H1 (cell line): Measurements from ENCODE around the gene SLC1A5. TPM values are rescaled to one million over a fixed set of nuclear protein-coding genes. Genes with fewer than 3 reads are reported as not detected.
A peak's percentile ranks its signal among the peaks of the same experiment; 100 is the strongest.

Source experiments
- BCL11A ChIP-seq, 2 experiments: IDR thresholded peaks; one replicate each; pipeline ENCODE4 v1.6.1; 2011; ENCODE audit warnings: low read depth in 2 of 2, low read length in 2 of 2, mild to moderate bottlenecking in 2 of 2
- MAFK ChIP-seq: IDR thresholded peaks from 2 replicates; pipeline ENCODE4 v1.6.1; 2012; ENCODE audit warnings: low read depth, mild to moderate bottlenecking, improper control_type of control experiment, low read length
- NRF1 ChIP-seq: IDR thresholded peaks from 2 replicates; pipeline ENCODE4 v1.6.1; 2011; ENCODE audit warnings: mild to moderate bottlenecking, low read depth, low read length, improper control_type of control experiment
- RBBP5 ChIP-seq: IDR thresholded peaks from 2 replicates; pipeline ENCODE4 v1.7.1; 2012; ENCODE audit warnings: low read depth, mild to moderate bottlenecking, inconsistent platforms, low read length, moderate library complexity, borderline replicate concordance
- RXRA ChIP-seq: IDR thresholded peaks from 2 replicates; pipeline ENCODE4 v1.6.1; 2011; ENCODE audit warnings: low read depth, mild to moderate bottlenecking, low read length, moderate library complexity; ENCODE audit not compliant: insufficient read depth
- SAP30 ChIP-seq: fragments of 300-600 bp; sonication (generic); IDR thresholded peaks from 2 replicates; pipeline ENCODE4 v1.7.1; 2012; ENCODE audit warnings: low read length, moderate library complexity, mild to moderate bottlenecking, inconsistent platforms; ENCODE audit not compliant: insufficient read depth, insufficient replicate concordance
- TAF1 ChIP-seq: IDR thresholded peaks from 2 replicates; pipeline ENCODE4 v1.6.1; 2011; ENCODE audit warnings: mild to moderate bottlenecking, low read depth, low read length
- YY1 ChIP-seq: IDR thresholded peaks from 2 replicates; pipeline ENCODE4 v1.6.1; 2011; ENCODE audit warnings: low read depth, mild to moderate bottlenecking, low read length
- polyA plus RNA-seq, 7 experiments: library from polyadenylated mRNA; depleted of rRNA in 3 of 7; stranded (reverse) in 5 of 7; unstranded in 2 of 7; fragments of >200 nt in 5 of 7; fragments of 200-250 nt in 2 of 7; gene quantifications; 1 replicate in 5 of 7; 2 replicates in 1 of 7; 4 replicates in 1 of 7; pipeline versions ENCODE4 v1.2.1 to v1.2.3, GENCODE V29; 2011 to 2013; ENCODE audit warnings: missing spikeins in 2 of 7, mixed read lengths in 2 of 7
- total RNA-seq: library from RNA; stranded (reverse); fragmentation: NEBNext Ultra II Directional; extraction: Animal tissue kit (Norgen Biotek cat#: 25700); gene quantifications from 2 replicates; pipeline ENCODE4 v1.2.1, GENCODE V29; 2021
- TF ChIP-seq, protein P1 (sequence below): fragments of 300-600 bp; sonication (generic); IDR thresholded peaks from 2 replicates; pipeline ENCODE4 v1.7.1; 2012; ENCODE audit warnings: low read length, moderate library complexity, mild to moderate bottlenecking, inconsistent platforms; ENCODE audit not compliant: insufficient replicate concordance

Gene SLC1A5
- total and polyA plus RNA-seq, 2 of the 8 experiments (the other 6 are each of a cell fraction or from before 2014, with no cell fraction given): 291 to 351 TPM

DNA sequence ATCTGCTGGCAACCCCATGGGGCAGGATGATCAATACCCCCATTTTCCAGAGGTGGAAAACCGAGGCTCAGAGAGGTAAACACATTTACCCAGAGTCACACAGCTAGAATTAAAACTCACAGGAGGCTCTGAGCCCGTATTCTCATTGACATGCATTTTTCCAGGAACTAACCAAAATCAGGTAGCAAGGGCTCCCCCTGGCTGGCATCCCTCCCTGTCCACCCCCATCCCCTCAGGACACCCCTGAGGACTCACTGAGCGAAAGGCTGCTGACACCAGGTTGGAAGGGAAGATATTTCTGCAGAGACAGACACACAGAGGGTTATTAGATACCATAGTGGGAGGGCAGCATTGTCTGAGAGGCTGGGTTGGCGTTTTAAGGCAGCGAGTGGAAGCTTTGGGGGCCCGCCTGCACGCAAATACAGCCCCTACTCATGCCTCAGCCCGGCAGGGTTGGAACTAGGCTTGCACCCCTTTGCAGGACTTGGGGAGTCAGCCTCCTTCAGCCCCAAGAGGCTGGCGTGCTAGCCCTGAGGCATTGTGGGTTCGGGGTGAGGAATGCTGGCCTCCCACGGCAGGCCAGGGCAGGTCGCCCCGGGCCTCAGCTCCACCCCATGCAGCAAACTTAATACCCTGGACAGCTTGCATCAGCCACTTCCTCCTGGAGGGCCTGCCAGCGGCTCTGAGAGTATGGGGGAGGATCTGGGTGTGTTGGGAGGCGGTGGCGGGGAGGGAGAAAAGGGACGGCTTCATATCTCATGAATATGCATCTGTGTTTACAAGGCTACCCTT is 3.9 kb downstream of the SLC1A5 start (continued):
- TF ChIP-seq YY1 (no peak), RXRA (no peak), TAF1 (0 out of 2 replicates have a peak, but pooled peaks have one; percentile 63), MAFK (no peak), RBBP5 (no peak), BCL11A (IDR thresholded peaks at IDR 0.05; ENCODE audit: low read depth in 2 of 2, low read length in 2 of 2) (no peak), SAP30 (no peak), NRF1 (no peak)
- TF ChIP-seq, protein P1, sequence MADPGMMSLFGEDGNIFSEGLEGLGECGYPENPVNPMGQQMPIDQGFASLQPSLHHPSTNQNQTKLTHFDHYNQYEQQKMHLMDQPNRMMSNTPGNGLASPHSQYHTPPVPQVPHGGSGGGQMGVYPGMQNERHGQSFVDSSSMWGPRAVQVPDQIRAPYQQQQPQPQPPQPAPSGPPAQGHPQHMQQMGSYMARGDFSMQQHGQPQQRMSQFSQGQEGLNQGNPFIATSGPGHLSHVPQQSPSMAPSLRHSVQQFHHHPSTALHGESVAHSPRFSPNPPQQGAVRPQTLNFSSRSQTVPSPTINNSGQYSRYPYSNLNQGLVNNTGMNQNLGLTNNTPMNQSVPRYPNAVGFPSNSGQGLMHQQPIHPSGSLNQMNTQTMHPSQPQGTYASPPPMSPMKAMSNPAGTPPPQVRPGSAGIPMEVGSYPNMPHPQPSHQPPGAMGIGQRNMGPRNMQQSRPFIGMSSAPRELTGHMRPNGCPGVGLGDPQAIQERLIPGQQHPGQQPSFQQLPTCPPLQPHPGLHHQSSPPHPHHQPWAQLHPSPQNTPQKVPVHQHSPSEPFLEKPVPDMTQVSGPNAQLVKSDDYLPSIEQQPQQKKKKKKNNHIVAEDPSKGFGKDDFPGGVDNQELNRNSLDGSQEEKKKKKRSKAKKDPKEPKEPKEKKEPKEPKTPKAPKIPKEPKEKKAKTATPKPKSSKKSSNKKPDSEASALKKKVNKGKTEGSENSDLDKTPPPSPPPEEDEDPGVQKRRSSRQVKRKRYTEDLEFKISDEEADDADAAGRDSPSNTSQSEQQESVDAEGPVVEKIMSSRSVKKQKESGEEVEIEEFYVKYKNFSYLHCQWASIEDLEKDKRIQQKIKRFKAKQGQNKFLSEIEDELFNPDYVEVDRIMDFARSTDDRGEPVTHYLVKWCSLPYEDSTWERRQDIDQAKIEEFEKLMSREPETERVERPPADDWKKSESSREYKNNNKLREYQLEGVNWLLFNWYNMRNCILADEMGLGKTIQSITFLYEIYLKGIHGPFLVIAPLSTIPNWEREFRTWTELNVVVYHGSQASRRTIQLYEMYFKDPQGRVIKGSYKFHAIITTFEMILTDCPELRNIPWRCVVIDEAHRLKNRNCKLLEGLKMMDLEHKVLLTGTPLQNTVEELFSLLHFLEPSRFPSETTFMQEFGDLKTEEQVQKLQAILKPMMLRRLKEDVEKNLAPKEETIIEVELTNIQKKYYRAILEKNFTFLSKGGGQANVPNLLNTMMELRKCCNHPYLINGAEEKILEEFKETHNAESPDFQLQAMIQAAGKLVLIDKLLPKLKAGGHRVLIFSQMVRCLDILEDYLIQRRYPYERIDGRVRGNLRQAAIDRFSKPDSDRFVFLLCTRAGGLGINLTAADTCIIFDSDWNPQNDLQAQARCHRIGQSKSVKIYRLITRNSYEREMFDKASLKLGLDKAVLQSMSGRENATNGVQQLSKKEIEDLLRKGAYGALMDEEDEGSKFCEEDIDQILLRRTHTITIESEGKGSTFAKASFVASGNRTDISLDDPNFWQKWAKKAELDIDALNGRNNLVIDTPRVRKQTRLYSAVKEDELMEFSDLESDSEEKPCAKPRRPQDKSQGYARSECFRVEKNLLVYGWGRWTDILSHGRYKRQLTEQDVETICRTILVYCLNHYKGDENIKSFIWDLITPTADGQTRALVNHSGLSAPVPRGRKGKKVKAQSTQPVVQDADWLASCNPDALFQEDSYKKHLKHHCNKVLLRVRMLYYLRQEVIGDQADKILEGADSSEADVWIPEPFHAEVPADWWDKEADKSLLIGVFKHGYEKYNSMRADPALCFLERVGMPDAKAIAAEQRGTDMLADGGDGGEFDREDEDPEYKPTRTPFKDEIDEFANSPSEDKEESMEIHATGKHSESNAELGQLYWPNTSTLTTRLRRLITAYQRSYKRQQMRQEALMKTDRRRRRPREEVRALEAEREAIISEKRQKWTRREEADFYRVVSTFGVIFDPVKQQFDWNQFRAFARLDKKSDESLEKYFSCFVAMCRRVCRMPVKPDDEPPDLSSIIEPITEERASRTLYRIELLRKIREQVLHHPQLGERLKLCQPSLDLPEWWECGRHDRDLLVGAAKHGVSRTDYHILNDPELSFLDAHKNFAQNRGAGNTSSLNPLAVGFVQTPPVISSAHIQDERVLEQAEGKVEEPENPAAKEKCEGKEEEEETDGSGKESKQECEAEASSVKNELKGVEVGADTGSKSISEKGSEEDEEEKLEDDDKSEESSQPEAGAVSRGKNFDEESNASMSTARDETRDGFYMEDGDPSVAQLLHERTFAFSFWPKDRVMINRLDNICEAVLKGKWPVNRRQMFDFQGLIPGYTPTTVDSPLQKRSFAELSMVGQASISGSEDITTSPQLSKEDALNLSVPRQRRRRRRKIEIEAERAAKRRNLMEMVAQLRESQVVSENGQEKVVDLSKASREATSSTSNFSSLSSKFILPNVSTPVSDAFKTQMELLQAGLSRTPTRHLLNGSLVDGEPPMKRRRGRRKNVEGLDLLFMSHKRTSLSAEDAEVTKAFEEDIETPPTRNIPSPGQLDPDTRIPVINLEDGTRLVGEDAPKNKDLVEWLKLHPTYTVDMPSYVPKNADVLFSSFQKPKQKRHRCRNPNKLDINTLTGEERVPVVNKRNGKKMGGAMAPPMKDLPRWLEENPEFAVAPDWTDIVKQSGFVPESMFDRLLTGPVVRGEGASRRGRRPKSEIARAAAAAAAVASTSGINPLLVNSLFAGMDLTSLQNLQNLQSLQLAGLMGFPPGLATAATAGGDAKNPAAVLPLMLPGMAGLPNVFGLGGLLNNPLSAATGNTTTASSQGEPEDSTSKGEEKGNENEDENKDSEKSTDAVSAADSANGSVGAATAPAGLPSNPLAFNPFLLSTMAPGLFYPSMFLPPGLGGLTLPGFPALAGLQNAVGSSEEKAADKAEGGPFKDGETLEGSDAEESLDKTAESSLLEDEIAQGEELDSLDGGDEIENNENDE: no peak
